Testis (tissue), 3 donors: Measurements from ENCODE around the gene CRLF1. TPM values are rescaled to one million over a fixed set of nuclear protein-coding genes. Genes with fewer than 3 reads are reported as not detected.
A peak's percentile ranks its signal among the peaks of the same experiment; 100 is the strongest.

Experiments used
- DNase-seq: peaks from one replicate; pipeline ENCODE4 v3.0.0-alpha.2; 2019
- H3K27ac ChIP-seq, 2 donors: fragments of 200-600 bp; sonication (generic); one replicate each; pipeline ENCODE4 v1.5.1; 2019
- H3K27me3 ChIP-seq: fragments of 200-600 bp; sonication (generic); one replicate; pipeline ENCODE4 v1.5.1; 2019
- H3K36me3 ChIP-seq: fragments of 200-600 bp; sonication (generic); one replicate; pipeline ENCODE4 v1.5.1; 2017; ENCODE audit warnings: low read depth; ENCODE audit errors: missing control alignments
- H3K4me1 ChIP-seq: fragments of 200-600 bp; sonication (generic); one replicate; pipeline ENCODE4 v1.5.1; 2019
- H3K4me3 ChIP-seq, 2 donors: fragments of 200-600 bp; sonication (generic); one replicate each; pipeline ENCODE4 v1.5.1; 2017 to 2019
- H3K9me3 ChIP-seq: fragments of 200-600 bp; sonication (generic); one replicate; pipeline ENCODE4 v1.5.1; 2017
- POLR2A ChIP-seq: fragments of 450-650 bp; IDR thresholded peaks from one replicate; pipeline ENCODE4 v1.6.1; 2017; ENCODE audit warnings: antibody characterized with exemption, mild to moderate bottlenecking, moderate library complexity
- WGBS, 2 donors: methylation state at CpG; one replicate each; pipeline ENCODE4 v1.1.5; 2018; 5-methylcytosine and 5-hydroxymethylcytosine counted together
- intact Hi-C: fragments of 100-400 bp; cut with DNase I; formaldehyde crosslinking; loops from one replicate; pipeline ENCODE4 v1.15.1; 2023; ENCODE audit warnings: low total_unique reads
- polyA plus RNA-seq: library from polyadenylated mRNA; stranded (reverse); fragments of 350-450 nt; fragmentation: Illumina TruSeq; extraction: RNeasy Lipid Tissue Mini Kit (QIAGEN cat#74804); gene quantifications from one replicate; pipeline ENCODE4 v1.2.3, GENCODE V29; 2014; ENCODE audit warnings: low read depth, low replicate concordance; ENCODE audit not compliant: insufficient read depth
- total RNA-seq, 2 donors: library from RNA; depleted of rRNA; stranded (reverse); fragments of >200 nt; gene quantifications; one replicate each; pipeline ENCODE4 v1.2.3, GENCODE V29; 2016
- TF ChIP-seq, protein P1 (sequence below), 3 experiments: fragments of 450-650 bp in 2 of 3; fragments of 200-600 bp in 1 of 3; sonication (generic) in 1 of 3; IDR thresholded peaks; one replicate each; pipeline ENCODE4 v1.5.1; 2016 to 2019; ENCODE audit warnings: antibody characterized with exemption in 3 of 3, mild to moderate bottlenecking in 2 of 3, moderate library complexity in 1 of 3

The CRLF1 gene
- total and polyA plus RNA-seq, 3 donors from 2014 or later = 4.3 to 8.7 (median 5.3) TPM

DNA sequence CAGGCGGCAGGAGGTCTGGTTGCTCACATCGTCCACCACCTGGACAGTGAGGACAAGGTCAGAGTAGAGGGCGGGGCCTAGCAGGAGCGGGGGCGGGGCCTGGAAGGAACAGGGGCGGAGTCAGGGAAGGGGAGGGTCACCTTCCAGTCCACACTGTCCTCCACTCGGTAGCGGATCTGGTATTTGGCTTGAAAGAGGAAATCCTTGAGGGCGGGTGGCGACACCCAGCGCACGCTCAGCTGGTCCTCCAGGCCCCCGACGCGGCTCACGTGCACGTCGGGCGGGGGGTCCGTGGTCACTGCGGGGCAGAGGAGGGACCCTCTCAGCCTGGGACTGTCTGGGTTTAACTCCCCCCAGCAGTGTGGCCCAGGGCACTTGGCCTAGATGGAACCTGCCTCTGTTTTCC is 9.8 kb downstream of the CRLF1 start:
- Histone ChIP-seq H3K4me1 (peaks cover 13% of the 10 kb centered on the region), H3K36me3 (no peaks in the 10 kb centered on the region), H3K4me3 (no peak overlapping the region), H3K27me3 (no peaks in the 10 kb centered on the region), H3K27ac (no peak overlapping the region), H3K9me3 (no peaks in the 10 kb centered on the region)
- 7 to 22% methylated on average over 19 to 21 of the region's 21 CpGs for WGBS, 2 donors
- peak; percentile 55 for DNase-seq
- intact Hi-C loops = loop anchor here (10.0 kb wide), 2 partner anchors 88 to 248 kb away; partner anchors contain the start of gene CRTC1
- TF ChIP-seq, protein P1, sequence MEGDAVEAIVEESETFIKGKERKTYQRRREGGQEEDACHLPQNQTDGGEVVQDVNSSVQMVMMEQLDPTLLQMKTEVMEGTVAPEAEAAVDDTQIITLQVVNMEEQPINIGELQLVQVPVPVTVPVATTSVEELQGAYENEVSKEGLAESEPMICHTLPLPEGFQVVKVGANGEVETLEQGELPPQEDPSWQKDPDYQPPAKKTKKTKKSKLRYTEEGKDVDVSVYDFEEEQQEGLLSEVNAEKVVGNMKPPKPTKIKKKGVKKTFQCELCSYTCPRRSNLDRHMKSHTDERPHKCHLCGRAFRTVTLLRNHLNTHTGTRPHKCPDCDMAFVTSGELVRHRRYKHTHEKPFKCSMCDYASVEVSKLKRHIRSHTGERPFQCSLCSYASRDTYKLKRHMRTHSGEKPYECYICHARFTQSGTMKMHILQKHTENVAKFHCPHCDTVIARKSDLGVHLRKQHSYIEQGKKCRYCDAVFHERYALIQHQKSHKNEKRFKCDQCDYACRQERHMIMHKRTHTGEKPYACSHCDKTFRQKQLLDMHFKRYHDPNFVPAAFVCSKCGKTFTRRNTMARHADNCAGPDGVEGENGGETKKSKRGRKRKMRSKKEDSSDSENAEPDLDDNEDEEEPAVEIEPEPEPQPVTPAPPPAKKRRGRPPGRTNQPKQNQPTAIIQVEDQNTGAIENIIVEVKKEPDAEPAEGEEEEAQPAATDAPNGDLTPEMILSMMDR (IDR thresholded peaks at IDR 0.05) = no peak
- TF ChIP-seq POLR2A = no peak

GRCh38 chr19:18595475-18595874 is 11.1 kb downstream of the CRLF1 start:
- intact Hi-C loops = loop anchor here (10.0 kb wide), 2 partner anchors 89 to 249 kb away; partner anchors contain the start of gene CRTC1
- Histone ChIP-seq H3K4me3 (no peak overlapping the region), H3K36me3 (no peaks in the 10 kb centered on the region), H3K4me1 (peaks cover 13% of the 10 kb centered on the region), H3K27ac (no peak overlapping the region), H3K9me3 (no peaks in the 10 kb centered on the region), H3K27me3 (no peaks in the 10 kb centered on the region)
- WGBS, 2 donors = 42 to 67% methylated on average over 3 to 6 of the region's 6 CpGs
- no peak for DNase-seq
- TF ChIP-seq, protein P1 (IDR thresholded peaks at IDR 0.05) = no peak
- TF ChIP-seq POLR2A = no peak

- H3K27me3 ChIP-seq = no peaks in the 10 kb centered on the region
- peaks cover 14% of the 10 kb centered on the region for H3K4me1 ChIP-seq
- no peaks in the 10 kb centered on the region for H3K9me3 ChIP-seq
- H3K36me3 ChIP-seq = no peaks in the 10 kb centered on the region
- WGBS, 2 donors = 5 to 31% methylated on average over 8 to 26 of the region's 26 CpGs
- DNase-seq = no peak
- intact Hi-C loops = loop anchor here (10.0 kb wide), 2 partner anchors 90 to 250 kb away; partner anchors contain the start of gene CRTC1
- H3K4me3 ChIP-seq = peak overlapping the region; percentile 15 to 41
- no peak overlapping the region for H3K27ac ChIP-seq
- TF ChIP-seq, protein P1 (IDR thresholded peaks at IDR 0.05) = no peak
- TF ChIP-seq POLR2A = no peak
Observed at GRCh38 chr19:18594824-18595373, 11.7 kb downstream of the CRLF1 start.

DNA sequence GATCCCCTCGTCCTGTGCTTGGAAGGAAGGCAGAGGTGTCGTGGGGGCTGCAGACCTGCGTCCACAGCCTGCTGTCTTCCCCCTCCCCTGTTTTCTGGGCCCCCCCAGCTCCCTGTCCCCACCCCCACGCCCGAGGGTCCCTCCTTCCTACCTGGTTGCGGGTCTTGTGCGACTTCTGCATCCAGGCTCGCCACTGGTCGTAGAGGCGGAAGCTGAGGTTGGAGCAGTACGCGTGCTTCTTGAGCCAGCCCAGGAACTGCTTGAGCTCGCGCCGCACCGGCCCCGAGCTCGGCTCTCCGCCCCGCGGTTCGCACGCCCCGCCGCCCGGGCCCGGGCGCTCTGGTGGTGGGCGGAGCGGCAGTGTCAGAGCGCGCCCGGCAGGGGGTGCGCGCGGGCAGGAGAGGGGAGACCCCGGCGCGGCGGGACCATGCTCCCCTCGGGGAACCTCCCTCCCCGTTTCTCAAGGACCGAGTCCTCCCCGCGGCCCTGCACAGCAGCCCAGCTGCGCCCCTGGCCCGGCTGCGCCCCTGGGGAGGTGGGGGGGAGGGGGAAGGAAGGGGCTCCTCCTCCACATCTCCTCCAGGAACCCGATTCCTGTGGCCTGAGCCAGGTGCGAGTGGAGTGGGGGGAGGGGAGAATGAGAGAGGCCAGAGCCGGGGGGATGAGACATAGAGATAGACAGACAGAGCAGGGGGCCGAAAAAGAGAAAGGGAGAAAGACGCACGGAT is 12.3 kb downstream of the CRLF1 start:
- H3K9me3 ChIP-seq = no peaks in the 10 kb centered on the region
- H3K27me3 ChIP-seq = no peaks in the 10 kb centered on the region
- DNase-seq = peak; percentile 80
- no peak overlapping the region for H3K27ac ChIP-seq
- TF ChIP-seq, protein P1 (IDR thresholded peaks at IDR 0.05) = peak; percentile 78 to 94 (median 84)
- no peak for TF ChIP-seq POLR2A
- no peaks in the 10 kb centered on the region for H3K36me3 ChIP-seq
- peaks cover 18% of the 10 kb centered on the region for H3K4me1 ChIP-seq
- peak overlapping the region; percentile 15 to 41 for H3K4me3 ChIP-seq
- WGBS, 2 donors = 0 to 2% methylated on average over 15 to 47 of the region's 54 CpGs
- intact Hi-C loops = loop anchor here (10.0 kb wide), 2 partner anchors 91 to 251 kb away; partner anchors contain the start of gene CRTC1
